H4 (cell line): ENCODE results near the gene BTBD3. TPM values are rescaled to one million over a fixed set of nuclear protein-coding genes. Genes with fewer than 3 reads are reported as not detected.

Experiments
- DNase-seq: peaks from one replicate; pipeline ENCODE4 v3.0.0-alpha.2; 2015; ENCODE audit warnings: low spot score
- total RNA-seq: library from RNA; depleted of rRNA; stranded (reverse); fragments of >200 nt; shearing (Covaris generic); gene quantifications from 2 replicates; pipeline ENCODE4 v1.2.3, GENCODE V29; 2014

The BTBD3 gene
- total RNA-seq, 1 experiment from 2014 or later: 19.7 TPM

GRCh38 chr20:11966186-11966585, 48.5 kb downstream of the BTBD3 start:
- DNase-seq: no peak

- no peak for DNase-seq
These were observed 52.6 kb downstream of the BTBD3 start for GRCh38 chr20:11970243-11970836.

- DNase-seq: no peak
These were observed 54.8 kb downstream of the BTBD3 start for GRCh38 chr20:11972478-11972877.
